HCT116 (cell line): ENCODE measurements around the gene GCAT. TPM values are rescaled to one million over a fixed set of nuclear protein-coding genes. Genes with fewer than 3 reads are reported as not detected.

Experiments
- ATAC-seq: fragments of 200-7000 bp; cut with Tn5 transposase; 2 replicates; pipeline ENCODE4 v1.9.1; 2020; ENCODE audit warnings: mild to moderate bottlenecking, moderate library complexity
- BruUV-seq: library from RNA; stranded (reverse); fragments of 400-500 nt; replicated peaks from 2 replicates; lab custom pipeline; 2021; lab: Mats Ljungman, UMichigan
- CTCF ChIA-PET: fragments of 300-600 bp; sonication (Branson Sonifier 250); formaldehyde crosslinking; loops from one replicate; lab custom pipeline; 2021; ENCODE audit warnings: antibody characterized with exemption; lab: Charles Lee
- POLR2A ChIA-PET: fragments of 300-600, 350-600 bp; sonication (Branson Sonifier 250); formaldehyde crosslinking; loops from one replicate; lab custom pipeline; 2021; ENCODE audit warnings: antibody characterized with exemption; lab: Charles Lee
- RAD21 ChIA-PET, 2 experiments: fragments of 300-600 bp; sonication (Branson Sonifier 250); formaldehyde crosslinking; loops; one replicate each; lab custom pipeline; 2023; ENCODE audit warnings: low total read pairs in 2 of 2; ENCODE audit not compliant: uncharacterized antibody in 2 of 2, unreplicated experiment in 2 of 2, low non-redundant PET in 1 of 2; lab: Charles Lee
- DNase-seq: peaks from one replicate; pipeline ENCODE4 v3.0.0-alpha.2; 2010; ENCODE audit warnings: low read depth, low spot score
- H2AFZ ChIP-seq: fragments of 200-600 bp; shearing (Covaris generic), sonication (generic); 2 replicates; pipeline ENCODE4 v1.6.1; 2017; ENCODE audit warnings: low read depth, mixed run types, mixed read lengths, antibody characterized with exemption, low read length; ENCODE audit not compliant: poor library complexity, severe bottlenecking
- H3K27ac ChIP-seq: 2 replicates; pipeline ENCODE4 v1.5.1; 2012; ENCODE audit warnings: low read depth, low read length
- H3K27me3 ChIP-seq: fragments of 200-600 bp; sonication (generic); 2 replicates; pipeline ENCODE4 v1.6.1; 2016; ENCODE audit warnings: mixed run types, low read length, mixed read lengths; ENCODE audit not compliant: insufficient read depth
- H3K36me3 ChIP-seq, 2 experiments: fragments of 200-500 bp in 1 of 2; fragments of 200-600 bp in 1 of 2; sonication (Bioruptor generic) in 1 of 2; sonication (generic) in 1 of 2; 2 replicates each; pipeline versions ENCODE4 v1.5.1 to v1.6.1; 2014 to 2016; ENCODE audit warnings: low read length in 2 of 2, inconsistent platforms in 1 of 2, mixed read lengths in 1 of 2, mixed run types in 1 of 2; ENCODE audit not compliant: insufficient read depth in 2 of 2, control insufficient read depth in 1 of 2
- H3K4me1 ChIP-seq, 2 experiments: fragments of 200-600 bp in 1 of 2; sonication (generic) in 1 of 2; 2 replicates each; pipeline versions ENCODE4 v1.5.1 to v1.6.1; 2012 to 2017; ENCODE audit warnings: low read length in 2 of 2, inconsistent platforms in 1 of 2, mild to moderate bottlenecking in 1 of 2, mixed read lengths in 1 of 2, mixed run types in 1 of 2, moderate library complexity in 1 of 2; ENCODE audit not compliant: insufficient read depth in 2 of 2, control insufficient read depth in 1 of 2
- H3K4me2 ChIP-seq: fragments of 200-600 bp; sonication (generic); 2 replicates; pipeline ENCODE4 v1.6.1; 2017; ENCODE audit warnings: mixed run types, low read length, mixed read lengths
- H3K4me3 ChIP-seq, 2 experiments: fragments of 200-600 bp in 1 of 2; sonication (generic) in 1 of 2; replicated peaks in 1 of 2; 2 replicates each; pipeline ENCODE4 v1.5.1; 2011 to 2016; ENCODE audit warnings: low read length in 2 of 2, control low read depth in 1 of 2, low read depth in 1 of 2, mild to moderate bottlenecking in 1 of 2, mixed read lengths in 1 of 2, mixed run types in 1 of 2
- H3K79me2 ChIP-seq: fragments of 200-600 bp; sonication (generic); 2 replicates; pipeline ENCODE4 v1.6.1; 2017; ENCODE audit warnings: mild to moderate bottlenecking, mixed run types, low read length, moderate library complexity, mixed read lengths; ENCODE audit not compliant: insufficient read depth
- H3K9ac ChIP-seq: fragments of 200-600 bp; sonication (generic); 2 replicates; pipeline ENCODE4 v1.6.1; 2016; ENCODE audit warnings: low read length, mixed read lengths
- H3K9me2 ChIP-seq: fragments of 200-600 bp; sonication (generic), shearing (Covaris generic); 2 replicates; pipeline ENCODE4 v1.6.1; 2017; ENCODE audit warnings: mixed run types, mild to moderate bottlenecking, moderate library complexity; ENCODE audit not compliant: insufficient read depth
- H3K9me3 ChIP-seq, 2 experiments: fragments of 200-500 bp in 1 of 2; fragments of 200-600 bp in 1 of 2; sonication (Bioruptor generic) in 1 of 2; sonication (generic) in 1 of 2; 2 replicates each; pipeline ENCODE4 v1.6.1; 2014 to 2017; ENCODE audit warnings: low read length in 2 of 2, mixed read lengths in 2 of 2, inconsistent platforms in 1 of 2, low read depth in 1 of 2, mild to moderate bottlenecking in 1 of 2, mixed run types in 1 of 2, moderate library complexity in 1 of 2; ENCODE audit not compliant: control insufficient read depth in 1 of 2, insufficient read depth in 1 of 2
- H4K20me1 ChIP-seq: fragments of 200-600 bp; sonication (generic), shearing (Covaris generic); 2 replicates; pipeline ENCODE4 v1.6.1; 2017; ENCODE audit warnings: mixed run types, mild to moderate bottlenecking, moderate library complexity; ENCODE audit not compliant: insufficient read depth
- CBX3 ChIP-seq: IDR thresholded peaks from 2 replicates; pipeline ENCODE4 v1.6.1; 2012; ENCODE audit warnings: low read depth
- CEBPB ChIP-seq: IDR thresholded peaks from 2 replicates; pipeline ENCODE4 v1.6.1; 2012; ENCODE audit warnings: low read depth
- EGR1 ChIP-seq: IDR thresholded peaks from 2 replicates; pipeline ENCODE4 v1.6.1; 2012; ENCODE audit warnings: low read depth
- ELF1 ChIP-seq: IDR thresholded peaks from 2 replicates; pipeline ENCODE4 v1.6.1; 2012; ENCODE audit warnings: low read depth, borderline replicate concordance
- EZH2 ChIP-seq: fragments of 200-600 bp; sonication (generic); IDR thresholded peaks from 2 replicates; pipeline ENCODE4 v1.6.1; 2017; ENCODE audit warnings: antibody characterized with exemption, mixed run types
- POLR2A ChIP-seq: IDR thresholded peaks from 2 replicates; pipeline ENCODE4 v1.7.0; 2011; ENCODE audit warnings: borderline replicate concordance; ENCODE audit not compliant: insufficient read depth, insufficient read length; ENCODE audit errors: extremely low read depth
- POLR2AphosphoS5 ChIP-seq: IDR thresholded peaks from 2 replicates; pipeline ENCODE4 v1.6.1; 2011; ENCODE audit warnings: mild to moderate bottlenecking, low read depth, low read length, moderate library complexity
- RAD21 ChIP-seq: IDR thresholded peaks from 2 replicates; pipeline ENCODE4 v1.6.1; 2012; ENCODE audit warnings: low read depth, mild to moderate bottlenecking
- SIN3A ChIP-seq: IDR thresholded peaks from 2 replicates; pipeline ENCODE4 v1.6.1; 2012; ENCODE audit warnings: low read depth
- SRF ChIP-seq: IDR thresholded peaks from 2 replicates; pipeline ENCODE4 v1.6.1; 2012; ENCODE audit warnings: low read depth
- TCF7L2 ChIP-seq: IDR thresholded peaks from 2 replicates; pipeline ENCODE4 v1.7.0; 2011; ENCODE audit warnings: borderline replicate concordance, inconsistent platforms; ENCODE audit not compliant: insufficient read depth, insufficient read length; ENCODE audit errors: extremely low read depth
- YY1 ChIP-seq: IDR thresholded peaks from 2 replicates; pipeline ENCODE4 v1.6.1; 2011; ENCODE audit warnings: low read length, low read depth, moderate library complexity, mild to moderate bottlenecking; ENCODE audit not compliant: insufficient replicate concordance; ENCODE audit errors: extremely low read depth
- ZFX ChIP-seq: fragments of 450-650 bp; IDR thresholded peaks from 2 replicates; pipeline ENCODE4 v1.6.1; 2017
- intact Hi-C: fragments of 100-400 bp; cut with micrococcal nuclease; formaldehyde crosslinking; loops from 2 replicates; pipeline ENCODE4 v1.10.0; 2022
- total RNA-seq: library from RNA; stranded (reverse); gene quantifications from one replicate; pipeline ENCODE4 v1.2.1, GENCODE V29; 2021; ENCODE audit not compliant: unreplicated experiment
- TF ChIP-seq, protein P1 (sequence below), 3 experiments: fragments of 200-600 bp in 1 of 3; sonication (generic) in 1 of 3; IDR thresholded peaks in 2 of 3; conservative IDR thresholded peaks in 1 of 3; 2 replicates each; pipeline ENCODE4 v1.5.1; 2012 to 2017; ENCODE audit warnings: low read depth in 2 of 3, low read length in 2 of 3, antibody characterized with exemption in 1 of 3, borderline replicate concordance in 1 of 3, control low read depth in 1 of 3, mild to moderate bottlenecking in 1 of 3, mixed read lengths in 1 of 3, mixed run types in 1 of 3, moderate library complexity in 1 of 3; ENCODE audit not compliant: insufficient read depth in 1 of 3
- TF ChIP-seq, protein P2 (sequence below): IDR thresholded peaks from 2 replicates; pipeline ENCODE4 v1.6.1; 2012
- TF ChIP-seq, protein P3 (sequence below): IDR thresholded peaks from 2 replicates; pipeline ENCODE4 v1.6.1; 2012

GCAT gene
- total RNA-seq, 1 experiment from 2014 or later = 88.7 TPM

DNA sequence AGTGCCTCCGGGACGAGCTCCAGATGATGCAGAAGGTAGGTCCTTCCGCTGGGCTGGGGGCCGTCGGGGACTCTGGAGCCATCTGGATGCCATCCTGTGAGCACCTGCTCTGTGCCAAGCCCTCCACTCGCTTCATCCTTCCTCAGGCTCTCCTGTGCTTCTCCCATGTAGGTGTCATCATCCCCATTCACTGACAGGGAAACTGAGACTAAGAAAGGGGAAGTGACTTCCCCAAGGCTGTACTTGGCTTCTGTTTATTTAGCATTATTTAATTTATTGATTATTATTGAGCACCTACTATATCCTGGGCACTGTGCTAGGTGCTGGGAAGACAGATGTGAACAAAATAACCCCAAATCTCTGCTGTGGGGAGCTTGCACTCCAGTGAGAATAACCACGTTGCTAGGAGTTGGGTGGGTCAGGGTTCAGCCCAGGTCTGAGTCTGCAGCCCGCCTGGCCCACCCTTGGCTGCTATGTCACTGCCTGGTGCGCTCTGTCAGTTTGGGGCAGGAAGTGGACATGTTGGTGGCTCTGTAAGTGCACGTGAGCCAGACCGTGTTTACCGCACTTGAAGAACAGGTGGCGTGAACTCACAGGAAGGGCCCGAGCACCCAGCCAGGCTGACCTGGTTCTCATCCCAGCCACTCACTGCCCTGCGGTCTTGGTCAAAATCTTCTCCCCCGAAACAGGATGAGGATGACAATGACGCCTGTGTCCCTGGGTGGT, 35.9 kb upstream of the GCAT start (continued):
- TF ChIP-seq YY1 (no peak), ELF1 (no peak), SIN3A (no peak), ZFX (no peak)

DNA sequence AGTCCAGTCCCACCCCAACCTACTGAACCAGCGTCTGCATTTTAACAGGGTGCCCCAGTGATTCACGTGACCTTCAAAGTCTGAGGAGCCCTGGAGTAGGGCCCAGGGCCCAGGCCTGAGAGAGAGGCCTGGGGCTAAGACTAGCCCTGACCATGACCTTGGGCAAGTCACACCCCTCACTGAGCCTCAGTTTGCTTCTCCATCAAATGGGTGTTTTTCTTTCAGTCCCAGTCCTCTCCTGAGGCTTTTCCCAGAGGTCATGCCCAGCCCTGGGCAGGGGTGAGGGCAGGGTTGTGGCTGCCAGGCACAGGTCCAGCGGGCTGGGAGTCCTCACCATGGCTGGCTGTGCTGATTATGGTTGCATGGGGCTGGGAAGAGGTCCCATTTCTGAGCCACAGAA, 33.0 kb upstream of the GCAT start:
- no TSS peak for BruUV-seq
- no peaks in the 10 kb centered on the region for H4K20me1 ChIP-seq
- peaks cover 25 to 64% of the 10 kb centered on the region in 2 experiments for H3K4me1 ChIP-seq
- H3K27me3 ChIP-seq = no peaks in the 10 kb centered on the region
- TF ChIP-seq ZFX (no peak), YY1 (no peak), POLR2AphosphoS5 (no peak), CBX3 (no peak), EGR1 (no peak), SRF (no peak), EZH2 (no peak), RAD21 (no peak), CEBPB (no peak), POLR2A (no peak), TCF7L2 (no peak)
- TF ChIP-seq, protein P1, sequence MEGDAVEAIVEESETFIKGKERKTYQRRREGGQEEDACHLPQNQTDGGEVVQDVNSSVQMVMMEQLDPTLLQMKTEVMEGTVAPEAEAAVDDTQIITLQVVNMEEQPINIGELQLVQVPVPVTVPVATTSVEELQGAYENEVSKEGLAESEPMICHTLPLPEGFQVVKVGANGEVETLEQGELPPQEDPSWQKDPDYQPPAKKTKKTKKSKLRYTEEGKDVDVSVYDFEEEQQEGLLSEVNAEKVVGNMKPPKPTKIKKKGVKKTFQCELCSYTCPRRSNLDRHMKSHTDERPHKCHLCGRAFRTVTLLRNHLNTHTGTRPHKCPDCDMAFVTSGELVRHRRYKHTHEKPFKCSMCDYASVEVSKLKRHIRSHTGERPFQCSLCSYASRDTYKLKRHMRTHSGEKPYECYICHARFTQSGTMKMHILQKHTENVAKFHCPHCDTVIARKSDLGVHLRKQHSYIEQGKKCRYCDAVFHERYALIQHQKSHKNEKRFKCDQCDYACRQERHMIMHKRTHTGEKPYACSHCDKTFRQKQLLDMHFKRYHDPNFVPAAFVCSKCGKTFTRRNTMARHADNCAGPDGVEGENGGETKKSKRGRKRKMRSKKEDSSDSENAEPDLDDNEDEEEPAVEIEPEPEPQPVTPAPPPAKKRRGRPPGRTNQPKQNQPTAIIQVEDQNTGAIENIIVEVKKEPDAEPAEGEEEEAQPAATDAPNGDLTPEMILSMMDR (IDR thresholded peaks at IDR 0.05 in 2 of 3, conservative IDR thresholded peaks at IDR 0.05 in 1 of 3; ENCODE audit: borderline replicate concordance in 1 of 3, insufficient read depth in 1 of 3, low read depth in 2 of 3, low read length in 2 of 3) = no peak
- TF ChIP-seq, protein P2, sequence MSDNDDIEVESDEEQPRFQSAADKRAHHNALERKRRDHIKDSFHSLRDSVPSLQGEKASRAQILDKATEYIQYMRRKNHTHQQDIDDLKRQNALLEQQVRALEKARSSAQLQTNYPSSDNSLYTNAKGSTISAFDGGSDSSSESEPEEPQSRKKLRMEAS = no peak
- TF ChIP-seq, protein P3, sequence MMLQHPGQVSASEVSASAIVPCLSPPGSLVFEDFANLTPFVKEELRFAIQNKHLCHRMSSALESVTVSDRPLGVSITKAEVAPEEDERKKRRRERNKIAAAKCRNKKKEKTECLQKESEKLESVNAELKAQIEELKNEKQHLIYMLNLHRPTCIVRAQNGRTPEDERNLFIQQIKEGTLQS = no peak
- POLR2A ChIA-PET = no interaction called here
- intact Hi-C loops = no loop called here
- H3K9me3 ChIP-seq = no peaks in the 10 kb centered on the region
- H2AFZ ChIP-seq = no peak overlapping the region
- RAD21 ChIA-PET = interaction anchor here in 1 of 2 experiments (0.6 kb wide), 1 partner anchor 37 kb away, joined by 3 read pairs; no protein-coding TSS in a partner anchor
- H3K4me3 ChIP-seq = no peak overlapping the region
- peak overlapping the region; percentile 17; the same call in 1 of the 2 replicates for H3K9ac ChIP-seq
- CTCF ChIA-PET = no interaction called here
- no peaks in the 10 kb centered on the region for H3K79me2 ChIP-seq
- H3K36me3 ChIP-seq = peaks cover 12 to 32% of the 10 kb centered on the region in 2 experiments
- ATAC-seq (no peak), DNase-seq (no peak)
- no peaks in the 10 kb centered on the region for H3K9me2 ChIP-seq
- peak overlapping the region; percentile 25; the same call in 1 of the 2 replicates for H3K4me2 ChIP-seq
- peak overlapping the region; percentile 8; the same call in 1 of the 2 replicates for H3K27ac ChIP-seq
